ENCODE results near the gene MYOT. TPM values are rescaled to one million over a fixed set of nuclear protein-coding genes. Genes with fewer than 3 reads are reported as not detected.

MYOT gene
- total RNA-seq, 4 donors from 2014 or later, result 16.1 to 52.0 (median 24.3) TPM

DNA sequence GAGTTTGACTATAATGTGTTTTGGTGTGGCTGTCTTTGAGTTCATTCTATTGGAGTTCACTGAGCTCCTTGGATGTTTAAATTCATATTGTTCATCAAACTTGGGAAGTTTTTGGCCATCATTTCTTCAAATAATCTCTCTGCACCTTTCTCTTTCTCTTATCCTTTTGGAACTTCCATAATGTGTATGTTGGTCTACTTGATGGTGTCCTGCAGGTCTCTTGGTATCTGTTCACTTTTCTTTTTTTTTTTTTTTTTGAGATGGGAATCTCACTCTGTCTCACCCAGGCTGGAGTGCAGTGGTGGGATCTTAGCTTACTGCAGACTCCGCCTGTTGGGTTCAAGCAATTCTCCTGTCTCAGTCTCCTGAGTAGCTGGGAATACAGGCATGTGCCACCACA lies 49.3 kb downstream of the MYOT start:
- Histone ChIP-seq H3K9me3 (peaks cover 0 to 16% (median 0%) of the 10 kb centered on the region in 4 donors), H3K27me3 (no peaks in the 10 kb centered on the region), H3K36me3 (no peaks in the 10 kb centered on the region), H3K4me1 (no peaks in the 10 kb centered on the region), H3K27ac (no peak overlapping the region), H3K4me3 (no peak overlapping the region)
- TF ChIP-seq POLR2A (IDR thresholded peaks at IDR 0.05), result no peak
- TF ChIP-seq EP300 (IDR thresholded peaks at IDR 0.05), result no peak
- TF ChIP-seq, protein P1, sequence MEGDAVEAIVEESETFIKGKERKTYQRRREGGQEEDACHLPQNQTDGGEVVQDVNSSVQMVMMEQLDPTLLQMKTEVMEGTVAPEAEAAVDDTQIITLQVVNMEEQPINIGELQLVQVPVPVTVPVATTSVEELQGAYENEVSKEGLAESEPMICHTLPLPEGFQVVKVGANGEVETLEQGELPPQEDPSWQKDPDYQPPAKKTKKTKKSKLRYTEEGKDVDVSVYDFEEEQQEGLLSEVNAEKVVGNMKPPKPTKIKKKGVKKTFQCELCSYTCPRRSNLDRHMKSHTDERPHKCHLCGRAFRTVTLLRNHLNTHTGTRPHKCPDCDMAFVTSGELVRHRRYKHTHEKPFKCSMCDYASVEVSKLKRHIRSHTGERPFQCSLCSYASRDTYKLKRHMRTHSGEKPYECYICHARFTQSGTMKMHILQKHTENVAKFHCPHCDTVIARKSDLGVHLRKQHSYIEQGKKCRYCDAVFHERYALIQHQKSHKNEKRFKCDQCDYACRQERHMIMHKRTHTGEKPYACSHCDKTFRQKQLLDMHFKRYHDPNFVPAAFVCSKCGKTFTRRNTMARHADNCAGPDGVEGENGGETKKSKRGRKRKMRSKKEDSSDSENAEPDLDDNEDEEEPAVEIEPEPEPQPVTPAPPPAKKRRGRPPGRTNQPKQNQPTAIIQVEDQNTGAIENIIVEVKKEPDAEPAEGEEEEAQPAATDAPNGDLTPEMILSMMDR (IDR thresholded peaks at IDR 0.05), result no peak
- DNase-seq (ENCODE audit: low spot score in 2 of 2), result no peak
- 94 to 100% methylated on average over 1 of the region's 1 CpG for WGBS, 2 donors

DNA sequence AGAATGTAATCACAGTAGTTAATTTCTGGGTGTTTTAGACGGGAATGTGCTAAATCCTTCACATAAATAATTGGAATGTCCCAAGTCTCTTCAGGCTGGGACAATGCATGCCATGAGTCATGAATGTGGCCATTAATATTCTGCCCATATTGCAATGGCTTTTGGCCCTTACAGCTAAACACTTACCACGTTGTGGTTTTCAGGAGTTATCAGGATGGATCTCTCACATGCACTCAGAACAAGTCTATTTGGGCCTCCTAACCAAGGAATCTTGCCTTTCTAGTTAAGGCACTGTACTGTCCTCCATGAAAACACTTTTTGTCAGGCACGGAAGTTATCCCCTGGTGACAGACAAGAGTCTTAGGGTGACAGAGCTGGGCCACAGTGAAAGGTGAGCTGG lies 54.3 kb downstream of the MYOT start:
- WGBS, 2 donors, result 39 to 54% methylated on average over 3 of the region's 3 CpGs
- no peaks in the 10 kb centered on the region for H3K4me1 ChIP-seq
- no peak overlapping the region for H3K27ac ChIP-seq
- no peaks in the 10 kb centered on the region for H3K27me3 ChIP-seq
- H3K36me3 ChIP-seq, result peaks cover 0 to 3% (median 0%) of the 10 kb centered on the region in 3 donors
- no peak overlapping the region for H3K4me3 ChIP-seq
- DNase-seq (ENCODE audit: low spot score in 2 of 2), result no peak
- TF ChIP-seq POLR2A (IDR thresholded peaks at IDR 0.05) (no peak), EP300 (IDR thresholded peaks at IDR 0.05) (no peak)
- TF ChIP-seq, protein P1 (IDR thresholded peaks at IDR 0.05), result no peak
- no peaks in the 10 kb centered on the region for H3K9me3 ChIP-seq

DNA sequence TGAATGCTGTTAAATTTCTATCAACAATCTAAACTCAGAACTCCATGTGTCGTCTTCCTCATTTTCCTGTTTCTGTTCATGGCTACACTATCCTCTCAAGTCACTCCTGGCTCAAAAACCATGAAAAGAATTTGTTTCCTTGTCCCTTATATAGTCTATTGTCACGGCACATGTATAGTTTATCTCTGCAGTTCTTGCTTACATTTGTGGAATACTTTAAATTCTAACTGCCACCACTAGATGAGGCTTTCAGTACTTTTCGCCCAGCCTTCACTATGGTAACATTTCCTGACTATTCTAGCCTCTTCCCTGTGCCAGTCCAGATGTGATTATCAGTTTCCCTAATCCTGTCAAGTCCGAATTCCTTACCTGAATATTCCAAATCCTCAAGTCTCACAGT lies 56.2 kb downstream of the MYOT start:
- no peaks in the 10 kb centered on the region for H3K9me3 ChIP-seq
- no peaks in the 10 kb centered on the region for H3K4me1 ChIP-seq
- no peak for DNase-seq (ENCODE audit: low spot score in 2 of 2)
- no peak overlapping the region for H3K27ac ChIP-seq
- no peak overlapping the region for H3K4me3 ChIP-seq
- no peaks in the 10 kb centered on the region for H3K27me3 ChIP-seq
- H3K36me3 ChIP-seq, result peaks cover 0 to 20% (median 0%) of the 10 kb centered on the region in 3 donors
- 51% methylated on average over 4 of the region's 4 CpGs for WGBS, 2 donors
- TF ChIP-seq, protein P1 (IDR thresholded peaks at IDR 0.05), result no peak

GRCh38 chr5:137932800-137933199 lies 65.1 kb downstream of the MYOT start:
- Histone ChIP-seq H3K9me3 (no peaks in the 10 kb centered on the region), H3K27ac (no peak overlapping the region), H3K4me1 (peaks cover 0 to 15% (median 0%) of the 10 kb centered on the region in 4 donors), H3K4me3 (no peak overlapping the region), H3K36me3 (peaks cover 0 to 28% (median 0%) of the 10 kb centered on the region in 3 donors), H3K27me3 (no peaks in the 10 kb centered on the region)
- 48 to 59% methylated on average over 3 of the region's 3 CpGs for WGBS, 2 donors
- DNase-seq (ENCODE audit: low spot score in 2 of 2), result no peak
- no peak for TF ChIP-seq POLR2A (IDR thresholded peaks at IDR 0.05)

DNA sequence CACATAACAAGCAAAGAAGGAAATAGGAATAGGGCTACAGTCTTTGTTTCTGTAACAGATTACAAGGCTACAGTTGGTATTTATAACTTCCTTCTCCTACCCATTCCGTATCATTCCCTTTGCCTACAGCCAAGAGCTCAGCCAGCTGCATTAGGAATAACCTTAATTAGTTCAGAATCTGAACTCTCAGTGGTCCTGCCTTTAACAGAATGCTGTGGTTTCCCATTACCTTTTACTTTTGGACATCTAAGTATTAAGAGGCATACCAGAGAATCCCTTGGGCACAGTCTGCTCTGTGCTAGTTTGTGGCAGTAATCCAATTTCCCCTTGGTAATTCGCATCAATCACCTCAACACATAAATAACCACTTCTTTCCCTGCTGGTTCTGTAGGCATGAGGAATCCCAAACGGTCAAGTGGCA lies 65.8 kb downstream of the MYOT start:
- no peak overlapping the region for H3K4me3 ChIP-seq
- peaks cover 0 to 24% (median 0%) of the 10 kb centered on the region in 3 donors for H3K36me3 ChIP-seq
- no peaks in the 10 kb centered on the region for H3K9me3 ChIP-seq
- peaks cover 0 to 15% (median 0%) of the 10 kb centered on the region in 4 donors for H3K4me1 ChIP-seq
- TF ChIP-seq EP300 (IDR thresholded peaks at IDR 0.05), result no peak
- TF ChIP-seq, protein P1 (IDR thresholded peaks at IDR 0.05), result no peak
- TF ChIP-seq POLR2A (IDR thresholded peaks at IDR 0.05), result no peak
- H3K27me3 ChIP-seq, result no peaks in the 10 kb centered on the region
- no peak for DNase-seq (ENCODE audit: low spot score in 2 of 2)
- 28 to 33% methylated on average over 3 of the region's 3 CpGs for WGBS, 2 donors
- H3K27ac ChIP-seq, result peak overlapping the region in 1 of 4 donors; percentile 5

DNA sequence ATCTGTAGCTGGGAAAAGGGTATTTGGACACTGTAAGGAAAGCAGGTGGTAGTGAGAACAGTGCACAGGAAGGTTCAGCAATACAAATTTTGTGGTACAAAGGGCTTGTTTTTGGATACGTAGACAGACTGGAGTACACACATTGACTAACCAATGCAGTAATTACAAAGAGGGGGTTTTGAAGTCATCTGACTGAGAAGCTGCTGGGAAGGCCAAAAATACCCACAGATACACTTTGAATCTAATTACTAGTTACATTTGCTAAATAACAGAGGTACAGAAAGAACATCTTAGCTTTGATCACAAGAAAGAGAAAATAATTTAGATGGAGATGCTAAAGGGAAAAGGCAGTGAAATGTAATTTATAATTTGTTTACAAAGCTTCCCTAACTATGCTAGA lies 67.5 kb downstream of the MYOT start:
- Histone ChIP-seq H3K36me3 (peaks cover 0 to 35% (median 4%) of the 10 kb centered on the region in 3 donors), H3K27me3 (no peaks in the 10 kb centered on the region)
- 68 to 76% methylated on average over 1 of the region's 1 CpG for WGBS, 2 donors

More for the DNA sequence above, 67.5 kb downstream of the MYOT start:
- peaks cover 0 to 15% (median 0%) of the 10 kb centered on the region in 4 donors for H3K4me1 ChIP-seq
- DNase-seq (ENCODE audit: low spot score in 2 of 2), result no peak
- H3K4me3 ChIP-seq, result no peak overlapping the region
- no peak overlapping the region for H3K27ac ChIP-seq
- TF ChIP-seq POLR2A (IDR thresholded peaks at IDR 0.05), result no peak
- no peak for TF ChIP-seq EP300 (IDR thresholded peaks at IDR 0.05)
- TF ChIP-seq, protein P1 (IDR thresholded peaks at IDR 0.05), result no peak
- H3K9me3 ChIP-seq, result no peaks in the 10 kb centered on the region

Data from tibial nerve (tissue), 4 donors.